WTC11 (cell line): ENCODE data around the gene ERBB4. TPM values are rescaled to one million over a fixed set of nuclear protein-coding genes. Genes with fewer than 3 reads are reported as not detected.

Source experiments
- ATAC-seq: fragments of 200-7000 bp; cut with Tn5 transposase; 2 replicates; pipeline ENCODE4 v1.10.0; 2021; ENCODE audit warnings: mild to moderate bottlenecking, moderate library complexity
- CTCF ChIA-PET: fragments of 300-600 bp; sonication (Branson Sonifier 250); formaldehyde crosslinking; loops from one replicate; lab custom pipeline; 2021; ENCODE audit warnings: antibody characterized with exemption; lab: Charles Lee
- POLR2A ChIA-PET: fragments of 350-600 bp; sonication (Branson Sonifier 250); formaldehyde crosslinking; loops from one replicate; lab custom pipeline; 2021; ENCODE audit warnings: antibody characterized with exemption; lab: Charles Lee
- DNase-seq: peaks from one replicate; pipeline ENCODE4 v3.0.0; 2021; ENCODE audit warnings: low spot score
- H3K27ac Mint-ChIP-seq: 2 replicates; pipeline ENCODE4 v1.8.0; 2021; ENCODE audit warnings: mixed read lengths
- H3K27me3 Mint-ChIP-seq: 2 replicates; pipeline ENCODE4 v1.8.0; 2021; ENCODE audit warnings: low read depth, mild to moderate bottlenecking, moderate library complexity, mixed read lengths
- H3K36me3 Mint-ChIP-seq: 2 replicates; pipeline ENCODE4 v1.8.0; 2021; ENCODE audit warnings: mixed read lengths
- H3K4me1 Mint-ChIP-seq: 2 replicates; pipeline ENCODE4 v1.8.0; 2022; ENCODE audit warnings: mixed read lengths
- H3K4me3 Mint-ChIP-seq: 2 replicates; pipeline ENCODE4 v1.8.0; 2021; ENCODE audit warnings: mild to moderate bottlenecking, moderate library complexity, mixed read lengths
- H3K9me3 Mint-ChIP-seq: 2 replicates; pipeline ENCODE4 v1.8.0; 2021; ENCODE audit warnings: mixed read lengths
- CBFB ChIP-seq: sonication (generic); formaldehyde crosslinking; IDR thresholded peaks from 2 replicates; pipeline ENCODE4 v1.8.1; 2022; ENCODE audit warnings: mild to moderate bottlenecking, low read depth, missing genetic modification reagents
- CREB1 ChIP-seq: sonication (generic); formaldehyde crosslinking; IDR thresholded peaks from 2 replicates; pipeline ENCODE4 v1.8.0; 2023; ENCODE audit warnings: mild to moderate bottlenecking, missing genetic modification reagents
- ELF4 ChIP-seq: sonication (generic); formaldehyde crosslinking; IDR thresholded peaks from 2 replicates; pipeline ENCODE4 v1.8.1; 2022; ENCODE audit warnings: low read depth, mild to moderate bottlenecking, moderate library complexity, missing genetic modification reagents
- FOXK1 ChIP-seq: sonication (generic); formaldehyde crosslinking; IDR thresholded peaks from 2 replicates; pipeline ENCODE4 v1.8.0; 2022; ENCODE audit warnings: mild to moderate bottlenecking, moderate library complexity, missing genetic modification reagents
- GABPB1 ChIP-seq: sonication (generic); formaldehyde crosslinking; IDR thresholded peaks from 2 replicates; pipeline ENCODE4 v1.8.1; 2023; ENCODE audit warnings: mild to moderate bottlenecking, missing genetic modification reagents
- TP53 ChIP-seq: sonication (generic); formaldehyde crosslinking; IDR thresholded peaks from 2 replicates; pipeline ENCODE4 v1.8.1; 2023; ENCODE audit warnings: mild to moderate bottlenecking, missing genetic modification reagents
- ZNF423 ChIP-seq: fragments of 250-450 bp; sonication (Bioruptor Pico); IDR thresholded peaks from 2 replicates; pipeline ENCODE4 v2.1.2; 2022; ENCODE audit warnings: mild to moderate bottlenecking, moderate library complexity
- total RNA-seq: library from RNA; stranded (reverse); gene quantifications from 3 replicates; pipeline ENCODE4 v1.2.3, GENCODE V29; 2021
- TF ChIP-seq, protein P1 (sequence below): fragments of 250-450 bp; sonication (Bioruptor Pico); IDR thresholded peaks from 2 replicates; pipeline ENCODE4 v1.9.0; 2021; ENCODE audit warnings: moderate library complexity, mild to moderate bottlenecking, inconsistent platforms, borderline replicate concordance
- TF ChIP-seq, protein P2 (sequence below): sonication (generic); formaldehyde crosslinking; IDR thresholded peaks from 2 replicates; pipeline ENCODE4 v1.8.1; 2023; ENCODE audit warnings: mild to moderate bottlenecking, missing genetic modification reagents, moderate library complexity
- TF ChIP-seq, protein P3 (sequence below): sonication (generic); formaldehyde crosslinking; IDR thresholded peaks from 2 replicates; pipeline ENCODE4 v1.8.1; 2023; ENCODE audit warnings: mild to moderate bottlenecking, missing genetic modification reagents
- TF ChIP-seq, protein P4 (sequence below): sonication (generic); formaldehyde crosslinking; IDR thresholded peaks from 2 replicates; pipeline ENCODE4 v1.8.1; 2023; ENCODE audit warnings: mild to moderate bottlenecking, missing genetic modification reagents
- TF ChIP-seq, protein P5 (sequence below): sonication (generic); formaldehyde crosslinking; IDR thresholded peaks from 2 replicates; pipeline ENCODE4 v1.8.0; 2023; ENCODE audit warnings: missing genetic modification reagents
- TF ChIP-seq, protein P6 (sequence below): sonication (generic); formaldehyde crosslinking; IDR thresholded peaks from 2 replicates; pipeline ENCODE4 v1.8.0; 2022; ENCODE audit warnings: mild to moderate bottlenecking, missing genetic modification reagents
- TF ChIP-seq, protein P7 (sequence below): sonication (generic); formaldehyde crosslinking; conservative IDR thresholded peaks from 2 replicates; pipeline ENCODE4 v1.8.1; 2022; ENCODE audit warnings: mild to moderate bottlenecking, missing genetic modification reagents

Gene ERBB4
- total RNA-seq, 1 experiment from 2014 or later = 1.6 TPM

DNA sequence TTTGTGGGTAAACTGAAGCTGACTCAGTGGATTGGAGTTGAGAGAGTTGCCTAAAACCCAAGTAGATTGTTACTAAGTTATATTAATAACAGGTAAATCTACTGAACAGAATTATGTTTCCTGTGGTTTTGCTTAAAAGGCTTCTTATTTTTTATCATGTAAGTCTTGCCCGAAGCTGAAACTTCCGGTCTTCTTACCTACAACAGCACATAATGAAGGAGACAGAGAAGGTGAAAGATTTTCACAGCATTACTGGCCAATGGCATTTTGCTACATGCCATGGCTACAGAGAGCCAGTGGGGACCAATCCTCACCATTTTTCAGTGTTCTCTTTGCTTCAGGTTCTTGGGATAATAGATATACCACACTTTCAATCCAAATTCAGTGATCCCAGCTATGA is 220.0 kb downstream of the ERBB4 start (continued):
- TF ChIP-seq, protein P1, sequence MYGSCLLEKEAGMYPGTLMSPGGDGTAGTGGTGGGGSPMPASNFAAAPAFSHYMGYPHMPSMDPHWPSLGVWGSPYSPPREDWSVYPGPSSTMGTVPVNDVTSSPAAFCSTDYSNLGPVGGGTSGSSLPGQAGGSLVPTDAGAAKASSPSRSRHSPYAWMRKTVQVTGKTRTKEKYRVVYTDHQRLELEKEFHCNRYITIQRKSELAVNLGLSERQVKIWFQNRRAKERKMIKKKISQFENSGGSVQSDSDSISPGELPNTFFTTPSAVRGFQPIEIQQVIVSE (CRISPR knock-in tag) = no peak
- TF ChIP-seq, protein P2, sequence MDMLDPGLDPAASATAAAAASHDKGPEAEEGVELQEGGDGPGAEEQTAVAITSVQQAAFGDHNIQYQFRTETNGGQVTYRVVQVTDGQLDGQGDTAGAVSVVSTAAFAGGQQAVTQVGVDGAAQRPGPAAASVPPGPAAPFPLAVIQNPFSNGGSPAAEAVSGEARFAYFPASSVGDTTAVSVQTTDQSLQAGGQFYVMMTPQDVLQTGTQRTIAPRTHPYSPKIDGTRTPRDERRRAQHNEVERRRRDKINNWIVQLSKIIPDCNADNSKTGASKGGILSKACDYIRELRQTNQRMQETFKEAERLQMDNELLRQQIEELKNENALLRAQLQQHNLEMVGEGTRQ = no peak
- TF ChIP-seq CREB1 (CRISPR knock-in tag) (no peak), ELF4 (CRISPR knock-in tag) (no peak)
- TF ChIP-seq, protein P3, sequence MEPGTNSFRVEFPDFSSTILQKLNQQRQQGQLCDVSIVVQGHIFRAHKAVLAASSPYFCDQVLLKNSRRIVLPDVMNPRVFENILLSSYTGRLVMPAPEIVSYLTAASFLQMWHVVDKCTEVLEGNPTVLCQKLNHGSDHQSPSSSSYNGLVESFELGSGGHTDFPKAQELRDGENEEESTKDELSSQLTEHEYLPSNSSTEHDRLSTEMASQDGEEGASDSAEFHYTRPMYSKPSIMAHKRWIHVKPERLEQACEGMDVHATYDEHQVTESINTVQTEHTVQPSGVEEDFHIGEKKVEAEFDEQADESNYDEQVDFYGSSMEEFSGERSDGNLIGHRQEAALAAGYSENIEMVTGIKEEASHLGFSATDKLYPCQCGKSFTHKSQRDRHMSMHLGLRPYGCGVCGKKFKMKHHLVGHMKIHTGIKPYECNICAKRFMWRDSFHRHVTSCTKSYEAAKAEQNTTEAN (CRISPR knock-in tag) = no peak

DNA sequence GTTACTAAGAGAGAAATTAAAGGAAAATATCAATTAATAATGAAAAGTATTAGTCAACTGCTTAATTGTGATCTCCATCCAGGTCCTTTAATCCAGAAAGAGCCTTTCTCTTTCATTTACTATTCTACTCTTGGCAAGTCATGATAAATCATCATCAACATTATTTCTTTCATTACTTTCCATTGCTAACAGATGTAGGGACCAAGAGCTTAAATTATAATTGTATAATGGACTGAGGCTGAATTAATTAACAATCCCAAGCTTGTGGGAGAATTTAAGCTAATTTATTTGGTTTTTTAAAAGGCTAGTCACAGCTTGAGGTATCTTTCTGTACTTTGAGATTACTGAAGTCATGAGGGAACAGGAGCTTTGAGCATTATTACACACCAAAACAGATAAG is 223.9 kb downstream of the ERBB4 start:
- no peak for ATAC-seq
- no peaks in the 10 kb centered on the region for H3K4me1 Mint-ChIP-seq
- CTCF ChIA-PET = no interaction called here
- no peak overlapping the region for H3K27ac Mint-ChIP-seq
- DNase-seq = no peak
- TF ChIP-seq, protein P4, sequence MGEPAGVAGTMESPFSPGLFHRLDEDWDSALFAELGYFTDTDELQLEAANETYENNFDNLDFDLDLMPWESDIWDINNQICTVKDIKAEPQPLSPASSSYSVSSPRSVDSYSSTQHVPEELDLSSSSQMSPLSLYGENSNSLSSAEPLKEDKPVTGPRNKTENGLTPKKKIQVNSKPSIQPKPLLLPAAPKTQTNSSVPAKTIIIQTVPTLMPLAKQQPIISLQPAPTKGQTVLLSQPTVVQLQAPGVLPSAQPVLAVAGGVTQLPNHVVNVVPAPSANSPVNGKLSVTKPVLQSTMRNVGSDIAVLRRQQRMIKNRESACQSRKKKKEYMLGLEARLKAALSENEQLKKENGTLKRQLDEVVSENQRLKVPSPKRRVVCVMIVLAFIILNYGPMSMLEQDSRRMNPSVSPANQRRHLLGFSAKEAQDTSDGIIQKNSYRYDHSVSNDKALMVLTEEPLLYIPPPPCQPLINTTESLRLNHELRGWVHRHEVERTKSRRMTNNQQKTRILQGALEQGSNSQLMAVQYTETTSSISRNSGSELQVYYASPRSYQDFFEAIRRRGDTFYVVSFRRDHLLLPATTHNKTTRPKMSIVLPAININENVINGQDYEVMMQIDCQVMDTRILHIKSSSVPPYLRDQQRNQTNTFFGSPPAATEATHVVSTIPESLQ (CRISPR knock-in tag) = no peak
- TF ChIP-seq, protein P5, sequence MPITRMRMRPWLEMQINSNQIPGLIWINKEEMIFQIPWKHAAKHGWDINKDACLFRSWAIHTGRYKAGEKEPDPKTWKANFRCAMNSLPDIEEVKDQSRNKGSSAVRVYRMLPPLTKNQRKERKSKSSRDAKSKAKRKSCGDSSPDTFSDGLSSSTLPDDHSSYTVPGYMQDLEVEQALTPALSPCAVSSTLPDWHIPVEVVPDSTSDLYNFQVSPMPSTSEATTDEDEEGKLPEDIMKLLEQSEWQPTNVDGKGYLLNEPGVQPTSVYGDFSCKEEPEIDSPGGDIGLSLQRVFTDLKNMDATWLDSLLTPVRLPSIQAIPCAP (CRISPR knock-in tag) = no peak
- TF ChIP-seq CREB1 (CRISPR knock-in tag) (no peak), CBFB (CRISPR knock-in tag) (no peak), ZNF423 (CRISPR knock-in tag) (no peak)
- TF ChIP-seq, protein P6, sequence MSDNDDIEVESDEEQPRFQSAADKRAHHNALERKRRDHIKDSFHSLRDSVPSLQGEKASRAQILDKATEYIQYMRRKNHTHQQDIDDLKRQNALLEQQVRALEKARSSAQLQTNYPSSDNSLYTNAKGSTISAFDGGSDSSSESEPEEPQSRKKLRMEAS (CRISPR knock-in tag) = no peak
- TF ChIP-seq, protein P7, sequence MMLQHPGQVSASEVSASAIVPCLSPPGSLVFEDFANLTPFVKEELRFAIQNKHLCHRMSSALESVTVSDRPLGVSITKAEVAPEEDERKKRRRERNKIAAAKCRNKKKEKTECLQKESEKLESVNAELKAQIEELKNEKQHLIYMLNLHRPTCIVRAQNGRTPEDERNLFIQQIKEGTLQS (CRISPR knock-in tag) = no peak
- TF ChIP-seq, all 79 proteins: peak for 0
- H3K27me3 Mint-ChIP-seq = no peaks in the 10 kb centered on the region
- no peak overlapping the region for H3K4me3 Mint-ChIP-seq
- no peaks in the 10 kb centered on the region for H3K36me3 Mint-ChIP-seq
- POLR2A ChIA-PET = no interaction called here
- H3K9me3 Mint-ChIP-seq = no peaks in the 10 kb centered on the region

DNA sequence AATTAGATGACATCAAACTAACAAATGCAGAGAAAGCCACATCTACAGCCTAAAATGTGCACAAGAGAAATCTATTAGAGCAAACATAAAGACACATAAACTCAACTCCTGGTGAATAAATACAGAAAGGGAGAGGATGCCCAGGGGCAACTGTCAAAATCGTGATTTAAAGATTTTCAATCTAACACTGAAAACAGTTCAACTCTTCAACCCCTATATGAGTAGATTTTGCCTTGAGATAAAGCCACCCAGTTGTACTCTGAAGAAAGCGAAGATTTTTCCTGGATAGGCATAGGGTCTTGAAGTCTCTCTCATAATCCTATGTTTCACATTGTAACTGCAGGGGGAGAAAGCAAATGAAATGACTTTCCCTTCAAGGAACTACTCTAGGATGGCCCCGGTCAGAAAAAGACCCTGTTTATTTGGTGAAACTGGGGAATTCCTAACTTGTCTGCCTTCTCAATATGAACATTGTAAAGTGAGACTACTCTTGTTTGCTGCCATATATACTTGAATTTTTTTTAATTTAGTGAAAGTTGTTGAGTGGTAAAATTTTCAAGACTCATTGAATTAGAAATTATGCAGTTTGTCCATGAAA is 226.7 kb downstream of the ERBB4 start:
- ChIA-PET POLR2A (no interaction called here), CTCF (no interaction called here)
- H3K27ac Mint-ChIP-seq = no peak overlapping the region
- H3K4me3 Mint-ChIP-seq = no peak overlapping the region
- no peaks in the 10 kb centered on the region for H3K36me3 Mint-ChIP-seq
- DNase-seq (no peak), ATAC-seq (no peak)
- no peaks in the 10 kb centered on the region for H3K9me3 Mint-ChIP-seq
- no peaks in the 10 kb centered on the region for H3K4me1 Mint-ChIP-seq
- no peaks in the 10 kb centered on the region for H3K27me3 Mint-ChIP-seq
- TF ChIP-seq FOXK1 (no peak), TP53 (no peak), GABPB1 (CRISPR knock-in tag) (no peak)
- TF ChIP-seq, protein P4 (CRISPR knock-in tag) = no peak
- TF ChIP-seq, all 79 proteins: peak for 0
